Stimulated activated CD4-positive, alpha-beta T cell treated with anti-CD3 and anti-CD28 coated beads, TNF-alpha, amount 100 ng/mL, for 24 hours (primary cell): ENCODE measurements around the gene ELN.
A peak's percentile ranks its signal among the peaks of the same experiment; 100 is the strongest.

ENCODE experiments used
- DNase-seq, 3 experiments: peaks; one replicate each; pipeline ENCODE4 v3.0.0-alpha.2; 2020; ENCODE audit warnings: low read depth in 3 of 3

Gene ELN

GRCh38 chr7:74023786-74024185 lies 4.2 kb upstream of the ELN start:
- DNase-seq = no peak

- DNase-seq = no peak
These were observed 2.8 kb upstream of the ELN start for GRCh38 chr7:74025146-74025545.

GRCh38 chr7:74025730-74026129 lies 2.2 kb upstream of the ELN start:
- no peak for DNase-seq

- DNase-seq = no peak
These were observed 1.5 kb upstream of the ELN start for GRCh38 chr7:74026406-74026902.

- peak; percentile 25 to 66 (median 28) for DNase-seq
These were observed 880 bp upstream of the ELN start for GRCh38 chr7:74026903-74027682.

GRCh38 chr7:74028321-74028838 lies 407 bp downstream of the ELN start:
- no peak for DNase-seq

- no peak for DNase-seq
These were observed 1.3 kb downstream of the ELN start for GRCh38 chr7:74029089-74029785.

GRCh38 chr7:74029991-74030415 lies 2.0 kb downstream of the ELN start:
- DNase-seq = no peak

- no peak for DNase-seq
These were observed 2.9 kb downstream of the ELN start for GRCh38 chr7:74030861-74031260.

GRCh38 chr7:74031403-74032190 lies 3.6 kb downstream of the ELN start:
- DNase-seq = no peak

- no peak for DNase-seq
These were observed 4.2 kb downstream of the ELN start for GRCh38 chr7:74032191-74032490.

GRCh38 chr7:74032624-74033371 lies 4.8 kb downstream of the ELN start:
- DNase-seq = no peak

- DNase-seq = no peak
These were observed 5.7 kb downstream of the ELN start for GRCh38 chr7:74033372-74034311.

- no peak for DNase-seq
These were observed 9.6 kb downstream of the ELN start for GRCh38 chr7:74037609-74038008.

GRCh38 chr7:74038194-74038961 lies 10.4 kb downstream of the ELN start:
- no peak for DNase-seq

- DNase-seq = no peak
These were observed 11.4 kb downstream of the ELN start for GRCh38 chr7:74039337-74039736.

GRCh38 chr7:74040101-74040790 lies 12.3 kb downstream of the ELN start:
- no peak for DNase-seq

GRCh38 chr7:74040791-74041520 lies 13.0 kb downstream of the ELN start:
- no peak for DNase-seq
